Measurements from ENCODE around the gene CCL23. TPM values are rescaled to one million over a fixed set of nuclear protein-coding genes. Genes with fewer than 3 reads are reported as not detected.

Gene CCL23
- total RNA-seq, 1 donor = not detected

DNA sequence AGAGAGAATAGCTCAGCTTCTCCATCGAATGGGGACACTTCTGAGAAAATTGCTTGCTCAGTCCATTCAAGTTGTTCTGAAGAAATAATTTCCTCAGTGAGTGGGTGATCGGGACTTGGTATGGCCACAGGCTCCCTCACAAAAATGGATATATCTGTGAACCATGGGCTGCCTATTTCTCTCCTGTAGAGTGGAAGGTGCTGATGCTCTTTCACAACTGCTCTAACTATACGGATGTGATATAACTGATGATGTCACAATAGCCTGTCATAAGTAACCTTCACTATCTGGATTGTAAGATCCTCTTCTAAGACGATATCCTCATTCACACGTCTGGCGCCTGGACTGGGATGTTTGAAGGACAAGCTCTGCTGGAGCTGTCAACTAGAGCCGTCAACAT, 41.6 kb upstream of the CCL23 start:
- Histone ChIP-seq H3K36me3 (ENCODE audit: insufficient read depth, low read length) (no peaks in the 10 kb centered on the region), H3K4me3 (ENCODE audit: insufficient read depth, low read length) (no peak overlapping the region), H3K4me1 (ENCODE audit: insufficient read depth, low read length) (no peaks in the 10 kb centered on the region), H2AFZ (ENCODE audit: low read length) (no peak overlapping the region), H3K9me3 (ENCODE audit: low read depth, low read length) (no peaks in the 10 kb centered on the region), H3K27me3 (ENCODE audit: insufficient read depth, low read length) (no peaks in the 10 kb centered on the region), H3K4me2 (ENCODE audit: insufficient read depth, low read length) (no peak overlapping the region), H4K20me1 (ENCODE audit: insufficient read depth, low read length) (no peaks in the 10 kb centered on the region), H3K79me2 (ENCODE audit: insufficient read depth, low read length) (no peaks in the 10 kb centered on the region), H3K27ac (ENCODE audit: low read depth, low read length) (no peak overlapping the region)
- no peak for TF ChIP-seq CTCF (IDR thresholded peaks at IDR 0.05; ENCODE audit: extremely low read depth, low read depth, low read length)
- no peak for DNase-seq (ENCODE audit: insufficient read length, low spot score, missing footprints)

DNA sequence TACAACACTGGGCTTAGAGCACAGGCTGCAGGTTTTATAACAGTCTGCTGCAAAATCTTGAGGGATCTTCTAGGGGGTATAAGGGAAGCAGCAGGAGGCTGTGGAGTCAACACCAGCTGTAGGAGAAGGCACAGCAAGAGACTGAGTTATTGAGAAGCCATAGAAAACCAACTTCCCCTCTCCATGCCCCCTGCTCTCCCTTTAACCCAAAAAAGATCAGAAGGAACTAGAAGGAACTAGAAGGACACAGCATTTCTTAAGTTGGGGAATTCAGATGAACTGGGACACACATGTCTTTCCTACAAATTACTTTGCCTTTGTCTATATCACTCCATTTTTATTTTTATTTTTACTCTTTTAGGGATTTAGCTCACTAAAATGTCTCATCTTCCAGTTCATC, 40.1 kb upstream of the CCL23 start:
- no peak overlapping the region for H2AFZ ChIP-seq (ENCODE audit: low read length)
- H3K4me3 ChIP-seq (ENCODE audit: insufficient read depth, low read length) = no peak overlapping the region
- no peaks in the 10 kb centered on the region for H3K9me3 ChIP-seq (ENCODE audit: low read depth, low read length)
- H3K27ac ChIP-seq (ENCODE audit: low read depth, low read length) = no peak overlapping the region
- no peaks in the 10 kb centered on the region for H4K20me1 ChIP-seq (ENCODE audit: insufficient read depth, low read length)
- no peaks in the 10 kb centered on the region for H3K27me3 ChIP-seq (ENCODE audit: insufficient read depth, low read length)
- no peaks in the 10 kb centered on the region for H3K79me2 ChIP-seq (ENCODE audit: insufficient read depth, low read length)
- no peak overlapping the region for H3K4me2 ChIP-seq (ENCODE audit: insufficient read depth, low read length)
- no peak for TF ChIP-seq CTCF (IDR thresholded peaks at IDR 0.05; ENCODE audit: extremely low read depth, low read depth, low read length)
- H3K36me3 ChIP-seq (ENCODE audit: insufficient read depth, low read length) = no peaks in the 10 kb centered on the region
- DNase-seq (ENCODE audit: insufficient read length, low spot score, missing footprints) = no peak
- H3K4me1 ChIP-seq (ENCODE audit: insufficient read depth, low read length) = no peaks in the 10 kb centered on the region

- no peaks in the 10 kb centered on the region for H3K4me1 ChIP-seq (ENCODE audit: insufficient read depth, low read length)
- no peaks in the 10 kb centered on the region for H3K27me3 ChIP-seq (ENCODE audit: insufficient read depth, low read length)
- H3K9me3 ChIP-seq (ENCODE audit: low read depth, low read length) = no peaks in the 10 kb centered on the region
- TF ChIP-seq CTCF (IDR thresholded peaks at IDR 0.05; ENCODE audit: extremely low read depth, low read depth, low read length) = no peak
- H3K4me2 ChIP-seq (ENCODE audit: insufficient read depth, low read length) = no peak overlapping the region
- no peaks in the 10 kb centered on the region for H3K36me3 ChIP-seq (ENCODE audit: insufficient read depth, low read length)
- H2AFZ ChIP-seq (ENCODE audit: low read length) = no peak overlapping the region
- H3K4me3 ChIP-seq (ENCODE audit: insufficient read depth, low read length) = no peak overlapping the region
- H3K27ac ChIP-seq (ENCODE audit: low read depth, low read length) = no peak overlapping the region
- H4K20me1 ChIP-seq (ENCODE audit: insufficient read depth, low read length) = no peaks in the 10 kb centered on the region
- no peaks in the 10 kb centered on the region for H3K79me2 ChIP-seq (ENCODE audit: insufficient read depth, low read length)
- DNase-seq (ENCODE audit: insufficient read length, low spot score, missing footprints) = no peak
Observed at GRCh38 chr17:36055921-36056520, 38.2 kb upstream of the CCL23 start.

GRCh38 chr17:36055171-36055570, 37.4 kb upstream of the CCL23 start:
- Histone ChIP-seq H3K4me2 (ENCODE audit: insufficient read depth, low read length) (no peak overlapping the region), H3K4me3 (ENCODE audit: insufficient read depth, low read length) (no peak overlapping the region), H3K4me1 (ENCODE audit: insufficient read depth, low read length) (no peaks in the 10 kb centered on the region), H3K36me3 (ENCODE audit: insufficient read depth, low read length) (no peaks in the 10 kb centered on the region), H2AFZ (ENCODE audit: low read length) (no peak overlapping the region), H3K27me3 (ENCODE audit: insufficient read depth, low read length) (no peaks in the 10 kb centered on the region), H4K20me1 (ENCODE audit: insufficient read depth, low read length) (no peaks in the 10 kb centered on the region), H3K27ac (ENCODE audit: low read depth, low read length) (no peak overlapping the region), H3K9me3 (ENCODE audit: low read depth, low read length) (no peaks in the 10 kb centered on the region), H3K79me2 (ENCODE audit: insufficient read depth, low read length) (no peaks in the 10 kb centered on the region)
- no peak for DNase-seq (ENCODE audit: insufficient read length, low spot score, missing footprints)
- TF ChIP-seq CTCF (IDR thresholded peaks at IDR 0.05; ENCODE audit: extremely low read depth, low read depth, low read length) = no peak

Data from osteoblast (primary cell).